Stimulated activated CD4-positive, alpha-beta T cell treated with anti-CD3 and anti-CD28 coated beads, Interleukin-4, amount 100 ng/mL, for 1 hour (primary cell): ENCODE measurements around the gene TBC1D5.

ENCODE experiments used
- DNase-seq: peaks from one replicate; pipeline ENCODE4 v3.0.0-alpha.2; 2020

TBC1D5 gene

GRCh38 chr3:17122758-17123157 lies 619.7 kb downstream of the TBC1D5 start:
- DNase-seq = no peak

DNA sequence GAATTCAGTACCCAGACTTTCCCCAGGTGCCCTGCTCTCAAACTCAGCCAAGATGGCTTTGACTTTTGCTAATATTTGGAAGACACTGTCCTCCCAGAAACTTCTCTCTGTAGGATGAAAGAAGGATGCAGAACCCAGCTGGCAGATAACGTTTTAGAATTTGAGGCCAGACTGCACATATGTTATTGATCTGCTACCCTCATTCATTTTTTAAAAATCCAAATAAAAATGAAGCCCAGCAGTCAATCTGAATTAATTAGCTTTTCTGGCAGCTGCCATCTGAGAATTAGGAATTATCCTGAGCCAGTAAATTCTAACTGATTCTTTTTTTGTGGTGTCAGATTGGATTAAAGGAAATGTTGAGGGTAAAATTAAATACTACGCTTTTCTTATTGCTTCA lies 621.1 kb downstream of the TBC1D5 start:
- DNase-seq = no peak

- DNase-seq = no peak
These were observed 622.3 kb downstream of the TBC1D5 start for GRCh38 chr3:17120115-17120514.

DNA sequence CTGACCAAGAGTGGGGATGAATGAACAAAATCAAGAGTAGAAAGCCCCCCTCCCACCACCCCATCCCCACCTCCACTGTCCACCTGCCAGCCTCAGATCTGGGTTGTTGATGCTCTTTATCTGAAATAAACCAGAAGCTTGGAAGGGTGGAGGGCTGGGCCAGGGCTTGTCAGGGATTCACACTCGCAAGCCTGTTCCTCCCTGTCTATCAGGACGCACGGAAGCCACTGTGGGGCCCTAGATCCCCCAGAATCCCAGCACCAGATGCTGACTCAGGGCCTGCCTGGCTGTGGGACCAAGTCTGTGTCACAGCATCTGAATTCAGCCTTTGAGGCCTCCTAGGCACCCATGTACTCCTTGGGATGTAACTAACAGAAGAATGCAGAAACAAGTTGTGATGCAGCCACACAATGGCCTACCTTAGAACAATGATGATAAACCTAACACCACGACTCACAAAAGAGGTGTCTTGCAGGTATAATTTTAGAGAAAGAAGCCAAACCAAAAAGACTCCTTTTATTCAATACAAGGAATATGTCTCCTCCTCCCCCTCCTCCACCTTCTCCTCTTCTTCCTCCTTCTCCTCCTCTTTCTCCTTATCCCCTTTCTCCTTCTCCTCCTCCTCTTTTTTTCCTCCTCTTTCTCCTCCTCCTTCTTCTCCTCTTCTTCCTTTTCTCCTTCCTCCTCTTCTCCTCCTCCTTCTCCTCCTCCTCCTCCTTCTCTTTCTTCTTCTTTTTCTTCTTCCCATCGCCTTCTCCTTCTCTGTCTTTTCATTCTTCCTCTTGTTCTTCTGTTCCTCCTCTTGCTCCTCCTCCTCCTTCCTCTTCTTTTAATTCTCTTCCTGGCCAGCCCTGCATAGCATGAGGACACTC lies 623.0 kb downstream of the TBC1D5 start:
- DNase-seq = no peak

DNA sequence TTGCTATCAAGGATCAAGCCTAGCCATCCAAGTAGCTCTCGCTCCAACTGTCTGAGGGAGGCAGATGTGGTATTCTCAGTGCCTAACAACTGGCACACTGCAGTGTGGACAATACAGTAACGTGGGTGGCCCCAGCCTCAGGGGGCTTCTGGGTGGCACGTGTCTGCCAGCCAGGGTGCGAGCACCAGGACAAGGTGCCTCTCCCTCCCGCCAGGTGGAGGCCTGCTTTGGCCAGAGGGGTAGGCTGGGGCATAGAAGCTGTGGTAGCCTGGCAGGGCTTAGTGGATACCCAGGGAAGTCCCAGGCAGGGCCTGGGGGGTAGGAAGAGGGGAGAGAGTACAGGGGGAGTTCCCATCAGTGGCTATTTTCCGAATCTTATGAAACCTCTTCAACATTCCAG lies 623.7 kb downstream of the TBC1D5 start:
- DNase-seq = no peak

- no peak for DNase-seq
These were observed 626.3 kb downstream of the TBC1D5 start for GRCh38 chr3:17116007-17116600.

- DNase-seq = no peak
These were observed 627.2 kb downstream of the TBC1D5 start for GRCh38 chr3:17115186-17115585.

- DNase-seq = no peak
These were observed 630.8 kb downstream of the TBC1D5 start for GRCh38 chr3:17111586-17111985.

DNA sequence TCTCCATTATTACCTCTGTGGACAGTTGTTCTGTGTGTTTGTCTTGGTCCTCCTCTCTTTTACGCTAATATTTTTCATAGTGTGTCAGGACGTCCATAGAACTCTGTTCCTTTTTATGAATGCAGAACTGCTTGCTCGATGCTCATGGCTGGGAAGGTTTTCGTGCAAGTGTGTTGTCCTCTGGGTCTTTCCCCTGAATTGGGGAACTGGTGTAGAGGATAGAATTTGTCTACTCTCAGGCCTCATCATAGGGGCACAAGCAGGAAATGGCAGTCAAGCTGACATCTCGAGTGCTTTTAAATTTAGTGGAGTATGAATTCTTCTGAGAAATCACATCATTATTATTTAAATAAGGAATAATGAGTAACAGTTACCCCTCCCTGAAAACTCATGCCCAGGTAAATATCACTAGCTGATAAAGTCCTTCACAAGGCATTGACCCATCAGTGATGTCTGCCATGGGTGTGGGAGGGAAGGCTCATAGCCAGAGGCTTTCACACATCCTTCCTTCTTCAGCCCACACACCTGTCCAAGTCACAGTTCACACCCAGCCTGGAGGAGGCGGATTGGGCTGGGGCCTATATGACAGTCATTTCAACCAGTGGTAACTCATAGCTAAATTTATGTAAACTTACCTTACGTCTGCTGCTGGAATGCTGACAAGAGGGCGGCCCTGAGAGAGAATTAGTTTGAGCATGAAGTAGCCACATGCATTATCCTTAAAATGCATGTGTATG lies 631.6 kb downstream of the TBC1D5 start:
- DNase-seq = no peak
